Measurements from ENCODE around the gene OCEL1.

Gene OCEL1

DNA sequence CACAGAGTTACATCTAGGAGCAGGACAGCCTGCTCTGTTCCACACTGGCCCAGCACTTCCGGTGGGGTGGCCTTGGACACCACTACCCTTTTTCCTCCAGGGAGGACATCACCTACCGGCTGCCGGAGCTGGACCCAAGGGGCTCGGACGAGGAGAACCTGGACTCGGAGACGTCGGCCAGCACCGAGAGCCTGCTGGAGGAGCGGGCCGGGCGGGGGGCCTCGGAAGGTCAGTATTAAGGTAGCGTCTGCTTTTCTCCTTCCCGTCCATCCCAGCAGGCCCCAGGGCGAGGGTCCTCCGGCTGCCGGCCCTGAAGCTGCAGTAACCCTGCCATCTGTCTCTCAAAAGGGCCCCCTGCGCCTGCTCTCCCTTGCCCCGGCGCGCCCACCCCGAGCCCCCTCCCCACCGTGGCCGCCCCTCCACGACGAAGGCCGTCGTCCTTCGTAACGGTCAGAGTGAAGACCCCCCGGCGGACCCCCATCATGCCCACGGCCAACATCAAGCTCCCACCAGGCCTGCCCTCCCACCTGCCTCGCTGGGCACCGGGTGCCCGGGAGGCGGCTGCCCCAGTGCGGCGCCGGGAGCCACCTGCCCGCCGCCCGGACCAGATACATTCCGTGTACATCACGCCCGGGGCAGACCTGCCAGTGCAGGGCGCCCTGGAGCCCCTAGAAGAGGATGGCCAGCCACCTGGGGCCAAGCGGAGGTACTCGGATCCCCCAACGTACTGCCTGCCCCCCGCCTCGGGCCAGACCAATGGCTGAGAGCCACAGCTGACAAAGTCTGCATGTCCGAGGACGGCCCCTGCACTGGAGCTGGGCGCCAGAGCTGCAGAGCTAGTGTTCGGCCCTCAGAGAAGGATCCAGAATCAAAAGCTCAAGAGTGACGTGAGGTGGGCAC, 14.2 kb upstream of the OCEL1 start:
- no peak for TF ChIP-seq CTCF (IDR thresholded peaks at IDR 0.05; ENCODE audit: extremely low read depth, missing control alignments)
- no peak for DNase-seq (ENCODE audit: low spot score)

- no peak for TF ChIP-seq CTCF (IDR thresholded peaks at IDR 0.05; ENCODE audit: extremely low read depth, missing control alignments)
- DNase-seq (ENCODE audit: low spot score): no peak
These were observed 12.7 kb upstream of the OCEL1 start for GRCh38 chr19:17213334-17213733.

- no peak for TF ChIP-seq CTCF (IDR thresholded peaks at IDR 0.05; ENCODE audit: extremely low read depth, missing control alignments)
- DNase-seq (ENCODE audit: low spot score): no peak
These were observed 11.4 kb upstream of the OCEL1 start for GRCh38 chr19:17214508-17215126.

DNA sequence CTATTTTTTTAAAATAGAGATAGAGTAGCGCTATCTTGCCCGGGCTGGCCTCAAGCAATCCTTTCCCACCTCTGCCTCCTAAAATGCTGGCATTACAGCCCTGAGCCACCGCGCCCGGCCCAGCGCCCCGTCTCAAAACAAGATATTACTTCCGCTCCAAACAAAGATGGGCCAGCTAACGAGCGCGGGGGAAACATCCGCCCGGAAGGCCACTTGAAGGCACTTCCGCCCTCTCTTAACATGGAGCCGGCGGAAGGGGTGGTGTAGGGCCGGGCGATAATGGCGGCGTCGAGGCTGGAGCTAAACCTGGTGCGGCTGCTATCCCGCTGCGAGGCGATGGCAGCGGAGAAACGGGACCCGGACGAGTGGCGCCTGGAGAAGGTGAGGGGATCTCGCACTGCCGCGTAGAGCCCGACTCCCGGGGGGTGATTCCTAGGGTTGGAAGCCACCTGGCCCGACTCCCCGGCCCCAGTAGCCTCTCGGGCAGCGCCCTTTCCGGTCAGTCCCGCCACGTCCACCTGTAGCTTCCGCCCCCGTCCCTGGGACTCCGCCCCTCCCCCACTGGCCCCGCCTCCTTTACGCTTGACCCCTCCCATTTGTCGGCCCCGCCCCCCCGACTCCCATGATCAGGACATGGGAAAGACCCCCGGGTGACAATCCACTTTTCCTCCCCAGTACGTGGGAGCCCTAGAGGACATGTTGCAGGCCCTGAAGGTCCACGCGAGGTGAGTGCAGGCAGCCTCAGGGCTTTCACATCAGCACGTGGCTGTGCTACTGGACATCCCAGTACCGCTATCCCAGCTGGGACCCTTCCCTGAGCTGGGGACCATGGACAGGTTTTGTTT, 10.7 kb upstream of the OCEL1 start, which contains the start of gene USE1:
TSS of gene USE1 (plus strand) at position 231 of the 845 bp plus-strand sequence. CDS start at position 280, 49 bp downstream.
- TF ChIP-seq CTCF (IDR thresholded peaks at IDR 0.05; ENCODE audit: extremely low read depth, missing control alignments): no peak
- peak; percentile 93 for DNase-seq (ENCODE audit: low spot score)

GRCh38 chr19:17216058-17216670, 9.9 kb upstream of the OCEL1 start:
- no peak for DNase-seq (ENCODE audit: low spot score)

DNA sequence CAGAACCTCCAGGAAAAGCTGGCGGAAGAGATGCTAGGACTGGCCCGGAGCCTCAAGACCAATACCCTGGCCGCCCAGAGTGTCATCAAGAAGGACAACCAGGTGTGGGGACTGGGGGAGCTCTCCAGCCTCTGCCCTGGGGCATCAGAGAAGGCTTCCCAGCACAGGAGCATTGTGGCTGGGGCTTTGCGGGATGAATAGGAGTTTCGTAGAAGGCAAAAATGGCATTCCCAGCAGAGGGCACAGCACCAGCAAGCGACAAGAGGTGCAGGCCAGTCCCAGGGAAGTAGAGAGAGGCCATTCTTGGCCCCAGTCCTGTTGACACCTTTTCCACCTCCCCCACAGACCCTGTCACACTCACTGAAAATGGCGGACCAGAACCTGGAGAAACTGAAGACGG, 6.7 kb upstream of the OCEL1 start:
- no peak for DNase-seq (ENCODE audit: low spot score)
- TF ChIP-seq CTCF (IDR thresholded peaks at IDR 0.05; ENCODE audit: extremely low read depth, missing control alignments): no peak

More at GRCh38 chr19:17216058-17216670, 9.9 kb upstream of the OCEL1 start:
- no peak for TF ChIP-seq CTCF (IDR thresholded peaks at IDR 0.05; ENCODE audit: extremely low read depth, missing control alignments)

Measured in GM20000 (cell line).